IMR-90 (cell line): ENCODE measurements around the gene TMEM132A. TPM values are rescaled to one million over a fixed set of nuclear protein-coding genes. Genes with fewer than 3 reads are reported as not detected.

Experiments
- ATAC-seq: fragments of 200-7000 bp; cut with Tn5 transposase; 2 replicates; pipeline ENCODE4 v1.9.1; 2020; ENCODE audit warnings: low read depth, mild to moderate bottlenecking, moderate library complexity
- BruUV-seq: library from RNA; stranded (reverse); fragments of 400-500 nt; replicated peaks from 2 replicates; lab custom pipeline; 2021; lab: Mats Ljungman, UMichigan
- CTCF ChIA-PET: fragments of 300-600 bp; formaldehyde crosslinking; extraction: SDS; loops from one replicate; lab custom pipeline; 2021; ENCODE audit warnings: antibody characterized with exemption; lab: Yijun Ruan, JAX
- POLR2A ChIA-PET: fragments of 300-600 bp; sonication (Branson Sonifier 250); formaldehyde crosslinking; loops from one replicate; lab custom pipeline; 2022; ENCODE audit warnings: antibody characterized with exemption; ENCODE audit not compliant: unreplicated experiment; lab: Charles Lee
- DNase-seq: peaks from one replicate; pipeline ENCODE4 v3.0.0; 2013
- H2AFZ ChIP-seq: replicated peaks from 2 replicates; pipeline ENCODE3; 2013; ENCODE audit warnings: low read length, mild to moderate bottlenecking; ENCODE audit not compliant: poor library complexity
- H2AK5ac ChIP-seq: 2 replicates; pipeline ENCODE4 v1.6.1; 2013; ENCODE audit warnings: low read depth, low read length, inconsistent platforms
- H2AK9ac ChIP-seq: replicated peaks from 2 replicates; pipeline ENCODE3; 2013; ENCODE audit warnings: mild to moderate bottlenecking, low read depth, low read length, moderate library complexity; ENCODE audit not compliant: poor library complexity
- H2BK120ac ChIP-seq: 2 replicates; pipeline ENCODE4 v1.6.1; 2013; ENCODE audit warnings: low read depth, low read length, inconsistent platforms
- H2BK15ac ChIP-seq: 3 replicates; pipeline ENCODE4 v1.6.1; 2013; ENCODE audit warnings: low read depth, low read length, inconsistent platforms
- H2BK20ac ChIP-seq: 2 replicates; pipeline ENCODE4 v1.6.1; 2013; ENCODE audit warnings: low read depth, mild to moderate bottlenecking, inconsistent platforms, low read length, moderate library complexity
- H2BK5ac ChIP-seq: 2 replicates; pipeline ENCODE4 v1.6.1; 2013; ENCODE audit warnings: mild to moderate bottlenecking, low read depth, low read length, inconsistent platforms; ENCODE audit not compliant: poor library complexity, severe bottlenecking
- H3K14ac ChIP-seq: replicated peaks from 2 replicates; pipeline ENCODE4 v1.6.1; 2013; ENCODE audit warnings: low read depth, low read length, inconsistent platforms
- H3K18ac ChIP-seq: 2 replicates; pipeline ENCODE4 v1.6.1; 2013; ENCODE audit warnings: low read depth, low read length, control low read depth
- H3K23ac ChIP-seq: 2 replicates; pipeline ENCODE4 v1.6.1; 2013; ENCODE audit warnings: low read depth, low read length, inconsistent platforms
- H3K27ac ChIP-seq: 2 replicates; pipeline ENCODE4 v1.5.1; 2013; ENCODE audit warnings: mild to moderate bottlenecking, control low read depth, low read length; ENCODE audit not compliant: insufficient read depth
- H3K27me3 ChIP-seq: 2 replicates; pipeline ENCODE4 v1.6.1; 2013; ENCODE audit warnings: low read length; ENCODE audit not compliant: control insufficient read depth, insufficient read depth
- H3K36me3 ChIP-seq: 2 replicates; pipeline ENCODE4 v1.6.1; 2013; ENCODE audit warnings: low read length, mixed read lengths; ENCODE audit not compliant: control insufficient read depth, insufficient read depth
- H3K4ac ChIP-seq: 2 replicates; pipeline ENCODE4 v1.6.1; 2013; ENCODE audit warnings: low read depth, low read length, inconsistent platforms
- H3K4me1 ChIP-seq: 2 replicates; pipeline ENCODE4 v1.6.1; 2013; ENCODE audit warnings: low read length, mixed read lengths; ENCODE audit not compliant: control insufficient read depth, insufficient read depth
- H3K4me2 ChIP-seq: 2 replicates; pipeline ENCODE4 v1.6.1; 2013; ENCODE audit warnings: low read depth, mild to moderate bottlenecking, control low read depth, low read length, moderate library complexity
- H3K4me3 ChIP-seq: 2 replicates; pipeline ENCODE4 v1.5.1; 2013; ENCODE audit warnings: low read depth, mild to moderate bottlenecking, control low read depth, low read length, moderate library complexity; ENCODE audit not compliant: insufficient read depth
- H3K56ac ChIP-seq: 2 replicates; pipeline ENCODE4 v1.6.1; 2013; ENCODE audit warnings: low read length, inconsistent platforms; ENCODE audit not compliant: insufficient read depth; ENCODE audit errors: extremely low read depth
- H3K79me1 ChIP-seq, 2 experiments: 2 replicates each; pipeline ENCODE4 v1.6.1; 2013; ENCODE audit warnings: low read length in 2 of 2, inconsistent platforms in 1 of 2, low read depth in 1 of 2
- H3K9ac ChIP-seq: 2 replicates; pipeline ENCODE4 v1.6.1; 2013; ENCODE audit warnings: low read depth, low read length, control low read depth
- H3K9me1 ChIP-seq: 2 replicates; pipeline ENCODE4 v1.6.1; 2013; ENCODE audit warnings: low read length, inconsistent platforms; ENCODE audit not compliant: insufficient read depth
- H3K9me3 ChIP-seq: 2 replicates; pipeline ENCODE4 v1.6.1; 2013; ENCODE audit warnings: low read length; ENCODE audit not compliant: control insufficient read depth, insufficient read depth
- H4K20me1 ChIP-seq: 2 replicates; pipeline ENCODE4 v1.6.1; 2013; ENCODE audit warnings: low read length, inconsistent platforms; ENCODE audit not compliant: insufficient read depth
- H4K5ac ChIP-seq: 2 replicates; pipeline ENCODE4 v1.6.1; 2013; ENCODE audit warnings: mild to moderate bottlenecking, low read depth, low read length, control low read depth
- H4K8ac ChIP-seq, 2 experiments: 2 replicates each; pipeline ENCODE4 v1.6.1; 2013; ENCODE audit warnings: low read depth in 2 of 2, low read length in 2 of 2, control low read depth in 1 of 2, inconsistent platforms in 1 of 2
- H4K91ac ChIP-seq: 2 replicates; pipeline ENCODE4 v1.6.1; 2013; ENCODE audit warnings: low read depth, low read length, inconsistent platforms; ENCODE audit not compliant: insufficient read depth
- BHLHE40 ChIP-seq: fragments of 150-350 bp; IDR thresholded peaks from 2 replicates; pipeline ENCODE4 v1.6.1; 2016; ENCODE audit warnings: mild to moderate bottlenecking, low read depth, low read length
- CEBPB ChIP-seq: IDR thresholded peaks from 2 replicates; pipeline ENCODE4 v1.6.1; 2012; ENCODE audit warnings: low read depth, low read length, improper control_type of control experiment
- MAFK ChIP-seq: IDR thresholded peaks from 2 replicates; pipeline ENCODE4 v1.6.1; 2012; ENCODE audit warnings: low read depth, low read length, improper control_type of control experiment
- MAZ ChIP-seq: IDR thresholded peaks from 2 replicates; pipeline ENCODE4 v1.6.1; 2012; ENCODE audit warnings: low read depth, mild to moderate bottlenecking, low read length, improper control_type of control experiment, moderate library complexity, borderline replicate concordance
- MXI1 ChIP-seq: IDR thresholded peaks from 2 replicates; pipeline ENCODE4 v1.6.1; 2012; ENCODE audit warnings: low read depth, mild to moderate bottlenecking, low read length, moderate library complexity, borderline replicate concordance
- NFE2L2 ChIP-seq: fragments of 150-350 bp; IDR thresholded peaks from 2 replicates; pipeline ENCODE4 v1.6.1; 2016; ENCODE audit warnings: low read depth, mild to moderate bottlenecking, low read length
- POLR2A ChIP-seq: IDR thresholded peaks from 2 replicates; pipeline ENCODE4 v1.6.1; 2012; ENCODE audit warnings: mild to moderate bottlenecking, low read depth, low read length
- RAD21 ChIP-seq: IDR thresholded peaks from 2 replicates; pipeline ENCODE4 v1.6.1; 2012; ENCODE audit warnings: low read length, improper control_type of control experiment
- RCOR1 ChIP-seq: IDR thresholded peaks from 2 replicates; pipeline ENCODE4 v1.6.1; 2012; ENCODE audit warnings: mild to moderate bottlenecking, low read length, improper control_type of control experiment; ENCODE audit not compliant: insufficient replicate concordance
- SMC3 ChIP-seq: fragments of 150-350 bp; IDR thresholded peaks from 2 replicates; pipeline ENCODE4 v1.6.1; 2016; ENCODE audit warnings: low read depth, mild to moderate bottlenecking, antibody characterized with exemption, low read length, moderate library complexity
- USF2 ChIP-seq: fragments of 150-350 bp; IDR thresholded peaks from 2 replicates; pipeline ENCODE4 v1.6.1; 2017; ENCODE audit warnings: mild to moderate bottlenecking, antibody characterized with exemption, low read length, low read depth
- WGBS, 2 experiments: methylation state at CpG; one replicate each; pipeline versions ENCODE4 v1.1.5 to v1.1.7; 2013; ENCODE audit warnings: missing lambda C conversion rate in 2 of 2; ENCODE audit not compliant: insufficient read length in 1 of 2; ENCODE audit errors: extremely low coverage in 2 of 2; 5-methylcytosine and 5-hydroxymethylcytosine counted together
- dilution Hi-C: fragments of 300-500 bp; cut with HindIII; formaldehyde crosslinking; loops from one replicate; pipeline ENCODE4 v1.14.3; 2018; ENCODE audit warnings: low sequenced_read_pairs; ENCODE audit not compliant: unreplicated experiment
- in situ Hi-C: fragments of 300-500 bp; cut with MboI; formaldehyde crosslinking; loops from 3 replicates; pipeline ENCODE4 v1.14.3; 2019; ENCODE audit warnings: low sequenced_read_pairs, inconsistent platforms, mixed read lengths
- intact Hi-C: fragments of 100-400 bp; cut with micrococcal nuclease; formaldehyde crosslinking; loops from 2 replicates; pipeline ENCODE4 v1.10.0; 2022
- polyA plus RNA-seq, 3 experiments: library from polyadenylated mRNA; depleted of rRNA; stranded (reverse); fragments of >200 nt; gene quantifications; 2 replicates each; pipeline ENCODE4 v1.2.3, GENCODE V29; 2012; ENCODE audit warnings: low replicate concordance in 1 of 3
- total RNA-seq: library from RNA; depleted of rRNA; stranded (reverse); fragments of >200 nt; gene quantifications from 2 replicates; pipeline ENCODE4 v1.2.3, GENCODE V29; 2012
- TF ChIP-seq, protein P1 (sequence below): fragments of 150-350 bp; IDR thresholded peaks from 2 replicates; pipeline ENCODE4 v1.6.1; 2016; ENCODE audit warnings: low read depth, mild to moderate bottlenecking, low read length, moderate library complexity, borderline replicate concordance
- TF ChIP-seq, protein P2 (sequence below): conservative IDR thresholded peaks from 2 replicates; pipeline ENCODE4 v1.5.1; 2012; ENCODE audit warnings: mild to moderate bottlenecking, low read depth, low read length, improper control_type of control experiment

TMEM132A gene
- total and polyA plus RNA-seq, 2 of the 4 experiments (the other 2 are of a cell fraction): 7.7 to 64.2 TPM

DNA sequence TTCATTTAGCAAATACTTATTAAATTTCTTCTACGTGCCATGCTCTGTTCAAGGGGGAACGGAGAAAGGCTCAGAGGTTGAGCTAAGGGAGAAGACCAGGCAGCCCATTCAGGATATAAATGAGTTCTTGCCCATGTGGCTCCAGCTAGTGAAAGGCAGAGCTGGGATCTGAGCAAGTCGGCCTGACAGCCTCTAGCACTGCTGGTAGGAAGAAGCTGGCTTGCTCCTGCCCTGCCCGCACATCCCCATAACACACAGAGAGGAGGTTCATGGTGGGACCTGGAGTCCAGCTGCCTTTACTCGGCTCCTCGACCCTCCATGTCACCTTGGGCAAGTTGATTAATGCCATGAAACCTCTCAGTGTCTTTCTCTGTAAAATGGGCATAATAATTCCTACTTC is 25.8 kb downstream of the TMEM132A start:
- H3K9ac ChIP-seq: no peak overlapping the region
- H3K4ac ChIP-seq: no peak overlapping the region
- no peak overlapping the region for H2BK5ac ChIP-seq
- no peak overlapping the region for H2AK5ac ChIP-seq
- peaks cover 12% of the 10 kb centered on the region for H3K4me1 ChIP-seq
- no TSS peak for BruUV-seq
- H3K9me3 ChIP-seq: no peaks in the 10 kb centered on the region
- no peaks in the 10 kb centered on the region for H4K20me1 ChIP-seq
- no peak overlapping the region for H2AK9ac ChIP-seq
- H3K14ac ChIP-seq: no peak overlapping the region
- no peak overlapping the region for H4K91ac ChIP-seq
- no peaks in the 10 kb centered on the region for H3K9me1 ChIP-seq
- no peak overlapping the region for H2BK20ac ChIP-seq
- no peak overlapping the region for H4K5ac ChIP-seq
- POLR2A ChIA-PET: no interaction called here
- peak overlapping the region; percentile 13 for H2AFZ ChIP-seq
- H3K23ac ChIP-seq: no peak overlapping the region
- no peaks in the 10 kb centered on the region; a peak in 1 of 4 replicates for H3K79me1 ChIP-seq
- dilution Hi-C loops: no loop called here
- intact Hi-C loops: no loop called here
- in situ Hi-C loops: no loop called here
- no peak overlapping the region for H3K18ac ChIP-seq
- TF ChIP-seq MAZ (no peak), CEBPB (no peak), POLR2A (no peak), USF2 (no peak), RAD21 (no peak), NFE2L2 (no peak), MAFK (no peak), SMC3 (no peak), MXI1 (no peak), BHLHE40 (no peak), RCOR1 (no peak)
- TF ChIP-seq, protein P1, sequence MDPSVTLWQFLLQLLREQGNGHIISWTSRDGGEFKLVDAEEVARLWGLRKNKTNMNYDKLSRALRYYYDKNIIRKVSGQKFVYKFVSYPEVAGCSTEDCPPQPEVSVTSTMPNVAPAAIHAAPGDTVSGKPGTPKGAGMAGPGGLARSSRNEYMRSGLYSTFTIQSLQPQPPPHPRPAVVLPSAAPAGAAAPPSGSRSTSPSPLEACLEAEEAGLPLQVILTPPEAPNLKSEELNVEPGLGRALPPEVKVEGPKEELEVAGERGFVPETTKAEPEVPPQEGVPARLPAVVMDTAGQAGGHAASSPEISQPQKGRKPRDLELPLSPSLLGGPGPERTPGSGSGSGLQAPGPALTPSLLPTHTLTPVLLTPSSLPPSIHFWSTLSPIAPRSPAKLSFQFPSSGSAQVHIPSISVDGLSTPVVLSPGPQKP: no peak
- TF ChIP-seq, protein P2, sequence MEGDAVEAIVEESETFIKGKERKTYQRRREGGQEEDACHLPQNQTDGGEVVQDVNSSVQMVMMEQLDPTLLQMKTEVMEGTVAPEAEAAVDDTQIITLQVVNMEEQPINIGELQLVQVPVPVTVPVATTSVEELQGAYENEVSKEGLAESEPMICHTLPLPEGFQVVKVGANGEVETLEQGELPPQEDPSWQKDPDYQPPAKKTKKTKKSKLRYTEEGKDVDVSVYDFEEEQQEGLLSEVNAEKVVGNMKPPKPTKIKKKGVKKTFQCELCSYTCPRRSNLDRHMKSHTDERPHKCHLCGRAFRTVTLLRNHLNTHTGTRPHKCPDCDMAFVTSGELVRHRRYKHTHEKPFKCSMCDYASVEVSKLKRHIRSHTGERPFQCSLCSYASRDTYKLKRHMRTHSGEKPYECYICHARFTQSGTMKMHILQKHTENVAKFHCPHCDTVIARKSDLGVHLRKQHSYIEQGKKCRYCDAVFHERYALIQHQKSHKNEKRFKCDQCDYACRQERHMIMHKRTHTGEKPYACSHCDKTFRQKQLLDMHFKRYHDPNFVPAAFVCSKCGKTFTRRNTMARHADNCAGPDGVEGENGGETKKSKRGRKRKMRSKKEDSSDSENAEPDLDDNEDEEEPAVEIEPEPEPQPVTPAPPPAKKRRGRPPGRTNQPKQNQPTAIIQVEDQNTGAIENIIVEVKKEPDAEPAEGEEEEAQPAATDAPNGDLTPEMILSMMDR: no peak
- peak overlapping the region; percentile 45; the same call in 1 of the 2 replicates for H3K4me2 ChIP-seq
- ATAC-seq (no peak), DNase-seq (no peak)
- no peak overlapping the region for H4K8ac ChIP-seq
- no peak overlapping the region for H3K27ac ChIP-seq
- no peak overlapping the region for H2BK120ac ChIP-seq
- peaks cover 5% of the 10 kb centered on the region for H3K36me3 ChIP-seq
- H2BK15ac ChIP-seq: no peak overlapping the region
- CTCF ChIA-PET: interaction anchor here (1.5 kb wide), 1 partner anchor 34 kb away, joined by 3 read pairs; no protein-coding TSS in a partner anchor
- H3K56ac ChIP-seq: no peak overlapping the region
- no peaks in the 10 kb centered on the region for H3K27me3 ChIP-seq
- no peak overlapping the region for H3K4me3 ChIP-seq
- WGBS, 2 experiments: 80% methylated on average over 1 of the region's 6 CpGs; no CpG with 5 or more reads in 1 of the 2 experiments
